Esophagus muscularis mucosa (tissue), 4 donors: ENCODE results near the gene BLID. TPM values are rescaled to one million over a fixed set of nuclear protein-coding genes. Genes with fewer than 3 reads are reported as not detected.

Experiments used
- DNase-seq: peaks from one replicate; pipeline ENCODE4 v3.0.0-alpha.2; 2017; ENCODE audit errors: extremely low spot score
- H3K27ac ChIP-seq, 4 donors: fragments of 200-600 bp; sonication (generic); replicated peaks in 1 of 4; 1 replicate in 3 of 4; 2 replicates in 1 of 4; pipeline ENCODE4 v1.5.1; 2016 to 2019; ENCODE audit warnings: mild to moderate bottlenecking in 1 of 4
- H3K27me3 ChIP-seq, 4 donors: fragments of 200-600 bp; sonication (generic); one replicate each; pipeline versions ENCODE4 v1.5.1 to v1.6.0; 2016 to 2019
- H3K36me3 ChIP-seq, 4 donors: fragments of 200-600 bp; sonication (generic); one replicate each; pipeline ENCODE4 v1.5.1; 2016 to 2019
- H3K4me1 ChIP-seq, 4 donors: fragments of 200-600 bp; sonication (generic); one replicate each; pipeline ENCODE4 v1.5.1; 2016 to 2019
- H3K4me3 ChIP-seq, 4 donors: fragments of 200-600 bp; sonication (generic); 1 replicate in 2 of 4; 2 replicates in 2 of 4; pipeline ENCODE4 v1.5.1; 2016 to 2019; ENCODE audit warnings: mild to moderate bottlenecking in 4 of 4, moderate library complexity in 1 of 4
- H3K9me3 ChIP-seq, 4 donors: fragments of 200-600 bp; sonication (generic); 1 replicate in 3 of 4; 2 replicates in 1 of 4; pipeline ENCODE4 v1.5.1; 2016 to 2019
- EP300 ChIP-seq: sonication (generic); formaldehyde crosslinking; IDR thresholded peaks from one replicate; pipeline ENCODE4 v1.6.1; 2017; ENCODE audit warnings: antibody characterized with exemption
- POLR2A ChIP-seq: fragments of 450-650 bp; IDR thresholded peaks from one replicate; pipeline ENCODE4 v1.6.1; 2017; ENCODE audit warnings: antibody characterized with exemption, moderate library complexity, mild to moderate bottlenecking, low read depth
- POLR2AphosphoS5 ChIP-seq, 2 donors: sonication (generic); formaldehyde crosslinking; IDR thresholded peaks; one replicate each; pipeline ENCODE4 v1.6.1; 2017; ENCODE audit warnings: antibody characterized with exemption in 2 of 2
- WGBS: methylation state at CpG from one replicate; pipeline ENCODE4 v1.1.5; 2018; 5-methylcytosine and 5-hydroxymethylcytosine counted together
- intact Hi-C: fragments of 100-400 bp; cut with DNase I; formaldehyde crosslinking; loops from one replicate; pipeline ENCODE4 v1.15.1; 2023
- total RNA-seq, 4 donors: library from RNA; depleted of rRNA; stranded (reverse); fragments of >200 nt; gene quantifications; one replicate each; pipeline versions ENCODE4 v1.1.0 to v1.2.1, GENCODE V29; 2016
- TF ChIP-seq, protein P1 (sequence below), 3 experiments: fragments of 200-600 bp in 2 of 3; fragments of 450-650 bp in 1 of 3; sonication (generic) in 2 of 3; IDR thresholded peaks; one replicate each; pipeline ENCODE4 v1.5.1; 2017 to 2019; ENCODE audit warnings: antibody characterized with exemption in 3 of 3, mild to moderate bottlenecking in 2 of 3, moderate library complexity in 1 of 3

BLID gene
- total RNA-seq, 4 donors from 2014 or later = 0.99 to 3.3 (median 1.3) TPM; not detected in 1

DNA sequence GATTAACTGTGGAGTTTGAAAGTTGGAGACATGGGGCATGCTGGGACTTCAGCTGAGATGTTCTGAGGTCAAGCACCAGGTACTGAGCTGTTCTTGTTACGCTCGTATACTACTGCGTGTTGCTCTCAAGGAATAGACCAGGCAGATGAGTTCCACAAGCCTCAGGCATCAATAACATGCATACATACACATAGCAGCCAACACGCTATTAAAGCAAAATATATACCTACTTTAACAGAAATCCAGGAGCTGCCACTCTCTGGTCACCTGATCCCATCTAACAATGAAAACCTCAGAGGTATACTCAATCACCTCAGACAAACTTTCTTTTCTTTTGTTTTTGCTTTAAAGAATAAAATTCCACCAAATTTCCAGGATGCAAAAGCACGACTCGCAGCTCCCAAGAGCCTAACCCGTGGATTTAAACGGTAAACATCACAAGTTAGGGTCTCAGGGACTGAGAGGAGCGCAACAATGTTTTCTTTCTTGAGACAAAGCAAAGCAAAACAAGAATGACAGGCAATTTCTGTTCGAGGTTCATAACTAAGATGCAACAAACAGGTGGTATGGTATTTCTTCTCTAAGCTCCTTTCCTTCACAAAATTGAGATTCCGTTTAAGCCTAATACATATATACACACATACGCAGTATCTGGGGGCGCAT is 16.5 kb downstream of the BLID start:
- TF ChIP-seq POLR2AphosphoS5 (IDR thresholded peaks at IDR 0.05) (peak; percentile 65 to 75), EP300 (no peak), POLR2A (no peak)
- TF ChIP-seq, protein P1, sequence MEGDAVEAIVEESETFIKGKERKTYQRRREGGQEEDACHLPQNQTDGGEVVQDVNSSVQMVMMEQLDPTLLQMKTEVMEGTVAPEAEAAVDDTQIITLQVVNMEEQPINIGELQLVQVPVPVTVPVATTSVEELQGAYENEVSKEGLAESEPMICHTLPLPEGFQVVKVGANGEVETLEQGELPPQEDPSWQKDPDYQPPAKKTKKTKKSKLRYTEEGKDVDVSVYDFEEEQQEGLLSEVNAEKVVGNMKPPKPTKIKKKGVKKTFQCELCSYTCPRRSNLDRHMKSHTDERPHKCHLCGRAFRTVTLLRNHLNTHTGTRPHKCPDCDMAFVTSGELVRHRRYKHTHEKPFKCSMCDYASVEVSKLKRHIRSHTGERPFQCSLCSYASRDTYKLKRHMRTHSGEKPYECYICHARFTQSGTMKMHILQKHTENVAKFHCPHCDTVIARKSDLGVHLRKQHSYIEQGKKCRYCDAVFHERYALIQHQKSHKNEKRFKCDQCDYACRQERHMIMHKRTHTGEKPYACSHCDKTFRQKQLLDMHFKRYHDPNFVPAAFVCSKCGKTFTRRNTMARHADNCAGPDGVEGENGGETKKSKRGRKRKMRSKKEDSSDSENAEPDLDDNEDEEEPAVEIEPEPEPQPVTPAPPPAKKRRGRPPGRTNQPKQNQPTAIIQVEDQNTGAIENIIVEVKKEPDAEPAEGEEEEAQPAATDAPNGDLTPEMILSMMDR (IDR thresholded peaks at IDR 0.05) = no peak
- DNase-seq = no peak
- Histone ChIP-seq H3K27ac (peak overlapping the region; percentile 88 to 93 (median 92)), H3K4me3 (peak overlapping the region; percentile 63 to 69 (median 63)), H3K4me1 (peaks cover 8 to 26% (median 20%) of the 10 kb centered on the region in 4 donors), H3K9me3 (no peaks in the 10 kb centered on the region), H3K36me3 (no peaks in the 10 kb centered on the region), H3K27me3 (no peaks in the 10 kb centered on the region)
- WGBS = 25% methylated on average over 13 of the region's 13 CpGs
- intact Hi-C loops = loop anchor here (5.0 to 10.0 kb wide), 4 partner anchors 58 to 205 kb away; no protein-coding TSS in a partner anchor

- Histone ChIP-seq H3K4me1 (peaks cover 15 to 34% (median 29%) of the 10 kb centered on the region in 4 donors), H3K27ac (peak overlapping the region; percentile 88 to 93 (median 92)), H3K9me3 (no peaks in the 10 kb centered on the region), H3K4me3 (peak overlapping the region; percentile 63 to 69 (median 63)), H3K27me3 (no peaks in the 10 kb centered on the region), H3K36me3 (no peaks in the 10 kb centered on the region)
- 27% methylated on average over 7 of the region's 7 CpGs for WGBS
- TF ChIP-seq POLR2AphosphoS5 (IDR thresholded peaks at IDR 0.05) (no peak), EP300 (no peak), POLR2A (no peak)
- DNase-seq = no peak
- intact Hi-C loops = no loop called here
Observed at GRCh38 chr11:122098261-122098980, 17.6 kb downstream of the BLID start.

GRCh38 chr11:122097419-122098001 is 18.5 kb downstream of the BLID start:
- Histone ChIP-seq H3K4me3 (peak overlapping the region; percentile 63 to 69 (median 63)), H3K27me3 (no peaks in the 10 kb centered on the region), H3K36me3 (no peaks in the 10 kb centered on the region), H3K4me1 (peaks cover 14 to 34% (median 26%) of the 10 kb centered on the region in 4 donors), H3K9me3 (no peaks in the 10 kb centered on the region), H3K27ac (peak overlapping the region; percentile 88 to 93 (median 92))
- DNase-seq = no peak
- intact Hi-C loops = no loop called here
- WGBS = 15% methylated on average over 11 of the region's 11 CpGs
- TF ChIP-seq, protein P1 (IDR thresholded peaks at IDR 0.05) = no peak
- peak in 1 of 2 donors; percentile 40 for TF ChIP-seq POLR2AphosphoS5 (IDR thresholded peaks at IDR 0.05)
- TF ChIP-seq POLR2A = no peak
- TF ChIP-seq EP300 = no peak

GRCh38 chr11:122096272-122097112 is 19.5 kb downstream of the BLID start:
- peak overlapping the region; percentile 88 to 93 (median 92) for H3K27ac ChIP-seq
- intact Hi-C loops = no loop called here
- no peak for TF ChIP-seq EP300
- TF ChIP-seq POLR2AphosphoS5 (IDR thresholded peaks at IDR 0.05) = no peak
- no peak for TF ChIP-seq POLR2A
- TF ChIP-seq, protein P1 (IDR thresholded peaks at IDR 0.05) = no peak
- no peaks in the 10 kb centered on the region for H3K27me3 ChIP-seq
- no peak for DNase-seq
- H3K9me3 ChIP-seq = no peaks in the 10 kb centered on the region
- H3K4me1 ChIP-seq = peaks cover 8 to 32% (median 22%) of the 10 kb centered on the region in 4 donors
- H3K36me3 ChIP-seq = no peaks in the 10 kb centered on the region
- H3K4me3 ChIP-seq = peak overlapping the region; percentile 63 to 69 (median 63)
- WGBS = 44% methylated on average over 12 of the region's 12 CpGs
